CD4-positive, alpha-beta T cell treated with Interleukin-4 for 4 hours (primary cell): Measurements from ENCODE around the gene ECE1.
A peak's percentile ranks its signal among the peaks of the same experiment; 100 is the strongest.

Experiments used
- DNase-seq: peaks from one replicate; pipeline ENCODE4 v3.0.0-alpha.2; 2020

ECE1 gene

GRCh38 chr1:21325231-21325718, 35.0 kb upstream of the ECE1 start:
- peak; percentile 30 for DNase-seq

DNA sequence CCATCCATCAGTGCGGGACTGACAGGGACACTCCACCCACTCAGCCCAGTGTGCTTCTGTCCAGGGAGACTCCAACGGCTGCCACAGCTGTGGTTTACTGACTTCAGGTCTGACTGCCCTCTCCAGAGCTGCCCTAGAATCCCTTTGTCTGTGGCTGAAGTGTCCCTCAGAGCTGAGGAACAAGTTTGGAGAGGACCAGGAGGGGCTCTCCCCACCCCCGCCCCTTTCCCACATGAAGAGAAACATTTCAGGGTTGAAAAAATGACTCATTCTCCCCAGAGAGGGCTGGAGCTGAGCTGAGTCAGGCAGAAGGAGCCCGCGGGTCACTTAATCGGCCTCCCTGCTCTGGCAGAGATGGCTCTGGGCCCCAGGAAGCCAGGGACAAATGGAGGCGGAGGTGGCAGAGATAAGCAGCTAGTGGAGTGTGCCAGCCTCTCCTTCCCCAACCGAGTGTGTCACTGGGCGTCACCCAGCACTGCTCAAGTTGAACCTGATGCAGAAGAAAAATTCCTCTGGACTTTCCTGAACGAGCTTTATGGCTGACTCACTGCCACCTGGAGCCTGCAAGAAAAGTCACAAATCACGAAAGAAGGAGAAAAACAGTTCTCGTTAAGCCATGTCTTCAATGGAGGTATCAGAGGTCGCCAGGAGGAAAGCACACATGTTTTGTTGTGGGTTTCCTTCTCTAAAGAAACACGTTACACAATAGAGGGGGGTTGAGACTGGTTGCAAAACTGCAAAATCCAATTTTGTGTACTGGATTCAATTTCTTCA, 34.3 kb upstream of the ECE1 start:
- DNase-seq = peak; percentile 82

DNA sequence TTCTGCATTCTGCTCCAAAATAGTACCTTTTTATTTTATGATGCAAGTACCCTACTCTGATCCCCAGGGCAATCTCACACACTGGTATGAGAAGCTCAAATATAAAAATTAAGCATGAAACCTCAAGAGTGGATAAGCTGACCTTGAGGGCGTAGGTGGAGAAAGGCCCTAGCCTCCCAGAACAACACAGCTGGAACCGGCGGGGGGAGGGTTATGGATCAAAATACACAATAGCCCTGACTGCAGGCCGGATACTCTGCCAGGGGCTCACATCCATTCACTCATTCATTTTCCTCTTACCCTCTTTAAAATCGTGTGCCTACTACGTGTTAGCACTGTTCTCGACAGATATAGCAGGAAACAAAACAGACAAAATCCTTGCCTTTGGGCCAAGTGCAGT, 32.8 kb upstream of the ECE1 start:
- no peak for DNase-seq

GRCh38 chr1:21322681-21323016, 32.4 kb upstream of the ECE1 start:
- DNase-seq = no peak

GRCh38 chr1:21321963-21322680, 31.9 kb upstream of the ECE1 start:
- DNase-seq = no peak

DNA sequence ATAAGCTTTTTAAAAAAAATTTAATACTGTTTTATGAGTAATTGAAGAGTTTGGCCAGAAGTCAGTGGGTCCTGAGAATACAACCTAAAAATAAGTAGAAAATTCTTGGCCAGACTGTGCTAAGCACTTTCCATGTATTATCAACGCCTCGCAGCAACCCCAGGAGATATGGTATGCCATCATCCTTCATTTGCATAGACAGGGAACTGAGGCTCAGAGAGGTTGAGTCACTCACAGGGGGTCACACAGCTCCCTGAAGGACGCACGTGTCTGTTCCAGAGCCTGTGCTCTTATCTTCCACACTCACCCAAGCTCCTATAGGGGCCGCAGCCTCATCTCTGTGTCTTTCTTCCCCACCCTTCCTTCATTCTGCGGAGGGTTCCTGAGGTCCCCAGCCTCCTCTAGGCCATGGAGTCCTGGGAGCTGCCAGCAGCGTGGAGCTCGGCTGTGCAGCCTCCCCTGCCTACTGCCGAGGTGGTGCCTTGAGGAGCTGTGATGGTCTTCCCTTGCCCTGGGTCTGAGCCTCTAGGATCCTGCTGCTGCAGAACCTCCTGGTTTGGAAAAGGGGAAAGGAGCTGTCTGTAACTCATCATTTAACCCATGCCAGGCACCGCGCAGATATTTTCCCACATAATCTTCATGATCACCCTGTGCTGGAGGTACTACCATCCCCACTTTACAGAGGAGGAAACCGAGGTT, 30.3 kb upstream of the ECE1 start:
- no peak for DNase-seq

- DNase-seq = no peak
Measured at GRCh38 chr1:21319447-21320407, 29.5 kb upstream of the ECE1 start.

DNA sequence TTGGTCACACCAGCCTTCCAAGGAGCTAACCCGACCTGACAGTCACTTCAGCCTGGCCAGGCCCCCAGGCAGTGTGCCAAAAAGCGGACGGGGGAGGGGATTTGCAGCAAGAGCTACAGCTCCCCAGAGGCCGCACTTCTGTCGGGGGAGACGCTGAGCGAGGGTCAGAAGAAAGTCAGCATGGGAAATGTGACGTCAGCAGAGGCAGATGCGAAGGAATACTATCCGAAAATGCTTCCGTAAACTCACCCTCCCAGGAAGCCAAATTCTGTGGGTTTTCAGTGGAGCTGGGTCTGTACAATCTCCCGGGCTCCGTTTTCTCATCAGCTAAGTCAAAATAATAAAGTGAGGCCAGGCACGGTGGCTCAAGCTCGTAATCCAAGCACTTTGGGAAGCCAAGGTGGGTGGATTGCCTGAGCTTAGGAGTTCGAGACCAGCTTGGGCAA, 28.5 kb upstream of the ECE1 start:
- no peak for DNase-seq

GRCh38 chr1:21318057-21318713, 27.9 kb upstream of the ECE1 start:
- no peak for DNase-seq

- DNase-seq = no peak
Measured at GRCh38 chr1:21317690-21318043, 27.4 kb upstream of the ECE1 start.

- DNase-seq = no peak
Measured at GRCh38 chr1:21317035-21317689, 26.9 kb upstream of the ECE1 start.

- DNase-seq = no peak
Measured at GRCh38 chr1:21314743-21315396, 24.6 kb upstream of the ECE1 start.

GRCh38 chr1:21313886-21314721, 23.8 kb upstream of the ECE1 start:
- DNase-seq = no peak

GRCh38 chr1:21313203-21313885, 23.1 kb upstream of the ECE1 start:
- no peak for DNase-seq

- DNase-seq = no peak
Measured at GRCh38 chr1:21312407-21312992, 22.2 kb upstream of the ECE1 start.

DNA sequence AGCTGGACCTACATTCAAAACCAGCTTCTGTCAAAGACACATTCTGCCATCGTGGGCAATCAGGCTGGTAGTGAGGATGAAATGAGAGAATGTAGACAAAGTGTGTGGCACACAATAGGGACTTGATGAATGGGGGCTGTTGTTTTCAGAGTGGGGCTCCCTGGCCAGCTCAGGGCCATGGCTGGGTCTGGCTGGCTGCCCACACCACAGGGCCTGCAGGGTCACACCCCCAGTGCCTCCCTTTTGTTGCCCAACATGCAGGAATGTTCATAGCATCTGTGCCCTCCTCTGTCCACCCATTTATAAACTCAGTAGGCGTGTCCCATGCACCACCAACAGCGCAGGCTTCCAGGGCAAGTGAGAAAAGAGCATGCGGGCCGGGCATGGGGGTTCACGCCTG, 20.8 kb upstream of the ECE1 start:
- DNase-seq = no peak

- DNase-seq = no peak
Measured at GRCh38 chr1:21308847-21309652, 18.8 kb upstream of the ECE1 start.

DNA sequence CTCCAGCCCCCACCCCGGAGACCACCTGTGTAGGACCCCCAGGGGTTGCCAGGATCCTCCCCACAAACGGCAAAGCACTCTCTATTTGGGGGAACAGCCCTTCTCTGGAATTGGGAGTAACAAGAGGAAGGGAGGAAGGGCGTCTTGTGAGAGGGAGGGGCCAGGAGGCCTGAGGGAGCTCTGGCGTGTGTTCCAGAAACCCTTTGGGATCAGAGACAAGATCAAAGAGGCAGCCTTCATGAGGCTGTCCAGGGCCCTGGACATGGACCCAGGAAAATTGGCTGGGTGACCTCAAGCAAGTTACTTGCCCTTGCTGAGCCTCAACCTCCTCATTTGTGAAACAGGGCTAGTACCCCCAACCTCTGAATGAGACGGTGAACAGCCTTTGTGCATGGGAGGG, 18.1 kb upstream of the ECE1 start:
- no peak for DNase-seq
